ENCODE data around the gene EIF4H. TPM values are rescaled to one million over a fixed set of nuclear protein-coding genes. Genes with fewer than 3 reads are reported as not detected.

The EIF4H gene
- total RNA-seq, 1 experiment from 2014 or later: 459 TPM

- TF ChIP-seq, protein P1, sequence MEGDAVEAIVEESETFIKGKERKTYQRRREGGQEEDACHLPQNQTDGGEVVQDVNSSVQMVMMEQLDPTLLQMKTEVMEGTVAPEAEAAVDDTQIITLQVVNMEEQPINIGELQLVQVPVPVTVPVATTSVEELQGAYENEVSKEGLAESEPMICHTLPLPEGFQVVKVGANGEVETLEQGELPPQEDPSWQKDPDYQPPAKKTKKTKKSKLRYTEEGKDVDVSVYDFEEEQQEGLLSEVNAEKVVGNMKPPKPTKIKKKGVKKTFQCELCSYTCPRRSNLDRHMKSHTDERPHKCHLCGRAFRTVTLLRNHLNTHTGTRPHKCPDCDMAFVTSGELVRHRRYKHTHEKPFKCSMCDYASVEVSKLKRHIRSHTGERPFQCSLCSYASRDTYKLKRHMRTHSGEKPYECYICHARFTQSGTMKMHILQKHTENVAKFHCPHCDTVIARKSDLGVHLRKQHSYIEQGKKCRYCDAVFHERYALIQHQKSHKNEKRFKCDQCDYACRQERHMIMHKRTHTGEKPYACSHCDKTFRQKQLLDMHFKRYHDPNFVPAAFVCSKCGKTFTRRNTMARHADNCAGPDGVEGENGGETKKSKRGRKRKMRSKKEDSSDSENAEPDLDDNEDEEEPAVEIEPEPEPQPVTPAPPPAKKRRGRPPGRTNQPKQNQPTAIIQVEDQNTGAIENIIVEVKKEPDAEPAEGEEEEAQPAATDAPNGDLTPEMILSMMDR (conservative IDR thresholded peaks at IDR 0.05): no peak
- TF ChIP-seq EZH2 (IDR thresholded peaks at IDR 0.05; ENCODE audit: low read depth): no peak
- peaks cover 57% of the 10 kb centered on the region for H3K4me1 ChIP-seq (replicated peaks; ENCODE audit: insufficient read depth)
- no peak overlapping the region for H3K4me3 ChIP-seq
- POLR2A ChIA-PET (ENCODE audit: unreplicated experiment): no interaction called here
- H3K27me3 ChIP-seq (ENCODE audit: insufficient read depth, low read depth): no peaks in the 10 kb centered on the region
- no peak overlapping the region for H3K4me2 ChIP-seq
- intact Hi-C loops (cut with micrococcal nuclease; ENCODE audit: unreplicated experiment): loop anchor here (5.0 kb wide), 1 partner anchor 113 kb away; no protein-coding TSS in a partner anchor
- peaks cover 57% of the 10 kb centered on the region for H3K36me3 ChIP-seq (ENCODE audit: low read depth)
- no peaks in the 10 kb centered on the region for H3K9me3 ChIP-seq (ENCODE audit: insufficient read depth, low read depth)
- H3K79me2 ChIP-seq (ENCODE audit: low read depth): peaks cover 100% of the 10 kb centered on the region
- CTCF ChIA-PET: no interaction called here
- no peak for DNase-seq
- 0 out of 2 replicates have a peak overlapping the region, but pooled peaks have one; percentile 4 for H3K27ac ChIP-seq
- peaks cover 48% of the 10 kb centered on the region; the same call in 1 of the 2 replicates for H3F3A ChIP-seq (ENCODE audit: insufficient read depth, low read depth)
- no TSS peak for BruUV-seq (replicated peaks)
- peaks cover 100% of the 10 kb centered on the region for H4K20me1 ChIP-seq (ENCODE audit: insufficient read depth)
- H3K9me2 ChIP-seq (ENCODE audit: insufficient read depth): no peaks in the 10 kb centered on the region
- no peak overlapping the region for H2AFZ ChIP-seq
These were observed 5.9 kb downstream of the EIF4H start for GRCh38 chr7:74179935-74180604.

GRCh38 chr7:74180866-74181265 is 6.7 kb downstream of the EIF4H start:
- H2AFZ ChIP-seq: no peak overlapping the region
- CTCF ChIA-PET: no interaction called here
- DNase-seq: no peak
- H3K4me3 ChIP-seq: no peak overlapping the region
- H3K27ac ChIP-seq: 0 out of 2 replicates have a peak overlapping the region, but pooled peaks have one; percentile 4
- H3K4me2 ChIP-seq: no peak overlapping the region
- peaks cover 63% of the 10 kb centered on the region for H3K36me3 ChIP-seq (ENCODE audit: low read depth)
- TF ChIP-seq EZH2 (IDR thresholded peaks at IDR 0.05; ENCODE audit: low read depth): no peak
- TF ChIP-seq, protein P1 (conservative IDR thresholded peaks at IDR 0.05): no peak
- H3K27me3 ChIP-seq (ENCODE audit: insufficient read depth, low read depth): no peaks in the 10 kb centered on the region
- H4K20me1 ChIP-seq (ENCODE audit: insufficient read depth): peaks cover 100% of the 10 kb centered on the region
- intact Hi-C loops (cut with micrococcal nuclease; ENCODE audit: unreplicated experiment): loop anchor here (5.0 kb wide), 1 partner anchor 114 kb away; no protein-coding TSS in a partner anchor
- peaks cover 54% of the 10 kb centered on the region for H3K4me1 ChIP-seq (replicated peaks; ENCODE audit: insufficient read depth)
- H3K9me3 ChIP-seq (ENCODE audit: insufficient read depth, low read depth): no peaks in the 10 kb centered on the region
- no TSS peak for BruUV-seq (replicated peaks)
- H3F3A ChIP-seq (ENCODE audit: insufficient read depth, low read depth): peaks cover 53% of the 10 kb centered on the region; the same call in 1 of the 2 replicates
- H3K79me2 ChIP-seq (ENCODE audit: low read depth): peaks cover 100% of the 10 kb centered on the region
- POLR2A ChIA-PET (ENCODE audit: unreplicated experiment): no interaction called here
- H3K9me2 ChIP-seq (ENCODE audit: insufficient read depth): no peaks in the 10 kb centered on the region

DNA sequence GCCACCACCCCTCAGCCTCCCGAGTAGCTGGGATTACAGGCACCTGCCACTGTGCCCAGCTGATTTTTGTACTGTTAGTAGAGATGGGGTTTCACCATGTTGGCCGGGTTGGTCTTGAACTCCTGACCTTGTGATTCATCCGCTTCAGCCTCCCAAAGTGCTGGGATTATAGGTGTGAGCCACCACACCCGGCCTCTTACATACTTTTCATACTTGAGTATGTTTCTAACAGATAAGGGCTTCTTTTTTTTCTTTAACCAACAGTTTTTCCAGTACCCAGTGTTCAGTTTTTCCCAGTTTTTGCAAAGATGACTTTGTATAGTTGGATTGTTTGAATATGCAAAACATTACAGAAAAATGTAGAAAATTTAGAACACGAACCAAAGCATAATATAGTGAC is 7.7 kb downstream of the EIF4H start:
- Histone ChIP-seq H3K27ac (peak overlapping the region; percentile 30; the same call in 1 of the 2 replicates), H3K9me3 (ENCODE audit: insufficient read depth, low read depth) (no peaks in the 10 kb centered on the region), H3K27me3 (ENCODE audit: insufficient read depth, low read depth) (no peaks in the 10 kb centered on the region), H3K9me2 (ENCODE audit: insufficient read depth) (no peaks in the 10 kb centered on the region), H3F3A (ENCODE audit: insufficient read depth, low read depth) (peaks cover 54% of the 10 kb centered on the region; the same call in 1 of the 2 replicates), H3K79me2 (ENCODE audit: low read depth) (peaks cover 100% of the 10 kb centered on the region), H3K4me1 (replicated peaks; ENCODE audit: insufficient read depth) (peaks cover 45% of the 10 kb centered on the region), H3K4me2 (no peak overlapping the region; the same call in 1 of the 2 replicates), H4K20me1 (ENCODE audit: insufficient read depth) (peaks cover 100% of the 10 kb centered on the region), H3K4me3 (no peak overlapping the region), H2AFZ (no peak overlapping the region), H3K36me3 (ENCODE audit: low read depth) (peaks cover 60% of the 10 kb centered on the region)
- no peak for TF ChIP-seq EZH2 (IDR thresholded peaks at IDR 0.05; ENCODE audit: low read depth)
- TF ChIP-seq, protein P1 (conservative IDR thresholded peaks at IDR 0.05): no peak
- ChIA-PET CTCF (interaction anchor here (0.5 to 0.7 kb wide), 4 partner anchors 112 to 1783 kb away, joined by 3 to 4 read pairs (median 4); no protein-coding TSS in a partner anchor), POLR2A (ENCODE audit: unreplicated experiment) (no interaction called here)
- peak in 1 of 2 experiments; percentile 56 for DNase-seq
- intact Hi-C loops (cut with micrococcal nuclease; ENCODE audit: unreplicated experiment): loop anchor here (5.0 kb wide), 1 partner anchor 115 kb away; no protein-coding TSS in a partner anchor
- BruUV-seq (replicated peaks): no TSS peak

Data from PC-9 (cell line).